DMS153 (cell line): ENCODE results near the gene ZFPM1.
"Not testable (repeated sequence)": the region's sequence is repeated elsewhere in the genome, so short reads cannot be mapped to it uniquely, and the experiment has no call there.

ENCODE experiments used
- DNase-seq: peaks from one replicate; lab custom pipeline; 2025; lab: John Stamatoyannopoulos, UW

Gene ZFPM1

DNA sequence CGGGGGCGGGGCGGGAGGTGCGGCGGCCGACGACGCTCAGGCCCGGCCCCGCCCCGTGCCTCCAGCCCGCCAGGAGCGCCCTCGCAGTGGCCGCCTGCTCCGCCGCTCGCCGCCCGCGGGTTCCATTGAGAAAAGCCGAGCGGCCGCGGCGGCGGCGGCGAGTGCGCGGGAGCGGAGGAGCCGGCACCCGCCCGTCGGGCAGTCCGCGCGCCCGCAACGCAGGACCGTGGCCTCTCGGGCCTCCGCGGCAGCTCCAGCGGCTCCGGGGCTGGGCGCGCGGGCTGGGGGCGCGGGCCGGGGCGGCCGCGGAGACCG, at the start of gene ZFPM1:
Gene ZFPM1, plus strand, starts transcription at position 64 of the 315 bp plus-strand sequence. CDS start 359 bp downstream, outside the sequence.
- no peak for DNase-seq

DNA sequence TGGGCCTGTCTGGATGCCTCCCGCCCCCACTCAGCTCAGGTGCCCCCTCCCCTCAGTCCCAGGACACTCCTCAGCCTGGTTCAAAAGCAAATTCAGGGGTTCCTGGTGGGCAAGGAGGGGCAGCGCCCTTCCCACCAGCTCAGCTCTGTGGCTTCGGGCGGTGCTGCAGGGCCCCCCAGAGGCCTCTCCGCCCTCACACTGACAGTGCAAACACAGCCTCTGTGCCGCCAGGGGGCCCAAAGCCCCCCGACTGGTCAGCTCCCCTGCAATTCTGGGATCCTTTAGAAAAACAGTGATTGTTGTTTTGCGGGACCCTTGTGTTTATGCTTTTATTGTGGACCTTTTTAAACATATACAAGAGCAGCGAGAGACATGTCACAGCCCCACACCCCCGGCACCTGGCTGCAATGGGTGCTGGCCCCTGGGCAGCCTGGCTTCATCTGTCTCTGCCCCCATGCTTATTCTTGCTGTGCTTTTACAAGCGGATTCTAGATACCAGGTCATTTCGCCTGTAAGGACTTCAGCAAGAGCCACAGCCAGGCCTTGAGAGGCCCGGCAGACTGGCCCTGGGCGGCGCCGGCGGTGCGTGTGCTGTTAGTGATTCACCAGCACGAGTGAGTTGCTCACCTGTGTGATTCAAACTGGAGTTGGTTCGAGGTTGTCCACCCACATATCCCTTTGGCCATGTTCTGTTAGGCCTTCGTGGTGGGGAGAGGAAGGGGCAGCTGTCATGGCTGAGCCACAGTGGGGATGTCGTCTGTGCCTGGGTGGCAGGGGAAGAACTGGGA, 49.1 kb upstream of the ZFPM1 start:
- DNase-seq, result no peak

DNA sequence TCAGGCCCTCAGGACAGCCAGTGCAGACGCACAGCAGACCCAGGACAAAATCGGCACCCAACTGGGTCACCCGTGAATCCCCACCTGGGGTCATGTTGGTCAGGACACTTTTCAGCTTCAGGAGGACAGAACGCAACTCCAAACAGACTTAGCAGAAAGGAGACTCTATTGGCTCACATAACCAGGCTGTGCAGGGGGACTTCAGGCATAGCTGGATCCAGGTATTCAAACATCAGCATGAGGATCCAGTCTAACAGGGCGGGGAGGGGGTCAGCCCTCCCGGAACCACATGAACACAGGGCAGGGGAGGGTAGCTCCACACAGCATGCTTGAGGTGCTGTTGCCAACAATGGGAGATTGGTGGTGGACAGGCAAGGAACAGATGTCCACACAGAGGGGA, 48.3 kb upstream of the ZFPM1 start:
- DNase-seq, result no peak

DNA sequence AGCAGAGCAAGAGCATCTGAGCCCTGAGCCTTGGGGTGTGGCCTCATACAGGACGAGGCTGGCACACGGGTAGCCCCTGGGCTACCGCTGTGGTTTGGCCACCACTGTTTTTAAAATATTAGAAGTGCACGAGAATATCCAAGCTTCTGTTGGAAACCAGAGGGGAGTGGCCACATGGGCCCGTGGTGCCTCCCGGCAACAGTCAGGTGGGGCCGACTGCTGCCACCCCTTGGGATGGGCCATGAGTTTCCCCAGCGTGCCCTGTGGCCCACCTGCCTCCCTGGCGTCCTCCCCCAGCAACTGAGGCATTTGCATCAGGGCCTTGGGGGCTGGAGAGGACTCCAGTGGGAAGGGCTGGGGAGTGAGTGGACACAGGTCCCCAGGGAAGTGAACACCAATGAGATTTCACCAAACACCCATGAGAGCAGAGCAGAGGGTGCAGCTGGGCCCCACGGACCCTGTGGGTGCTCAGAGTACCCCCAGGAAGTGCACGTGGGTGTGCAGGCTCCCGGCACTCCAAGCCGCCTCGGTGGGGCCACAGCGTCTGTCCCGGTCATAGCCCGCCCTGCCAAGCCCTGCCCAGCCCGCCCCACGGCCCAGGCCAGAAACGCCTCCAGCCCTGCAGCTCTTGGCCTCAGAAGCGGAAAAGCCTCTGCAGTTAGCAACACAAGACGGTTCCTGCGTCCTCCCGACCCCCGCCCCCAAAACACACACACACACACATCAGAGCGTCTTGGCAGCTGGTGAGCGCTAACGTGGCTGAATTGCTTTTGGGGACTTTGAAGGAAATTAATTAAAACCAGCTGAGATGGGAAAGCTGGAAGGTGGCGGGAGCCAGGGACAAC, 47.6 kb upstream of the ZFPM1 start:
- DNase-seq, result no peak

DNA sequence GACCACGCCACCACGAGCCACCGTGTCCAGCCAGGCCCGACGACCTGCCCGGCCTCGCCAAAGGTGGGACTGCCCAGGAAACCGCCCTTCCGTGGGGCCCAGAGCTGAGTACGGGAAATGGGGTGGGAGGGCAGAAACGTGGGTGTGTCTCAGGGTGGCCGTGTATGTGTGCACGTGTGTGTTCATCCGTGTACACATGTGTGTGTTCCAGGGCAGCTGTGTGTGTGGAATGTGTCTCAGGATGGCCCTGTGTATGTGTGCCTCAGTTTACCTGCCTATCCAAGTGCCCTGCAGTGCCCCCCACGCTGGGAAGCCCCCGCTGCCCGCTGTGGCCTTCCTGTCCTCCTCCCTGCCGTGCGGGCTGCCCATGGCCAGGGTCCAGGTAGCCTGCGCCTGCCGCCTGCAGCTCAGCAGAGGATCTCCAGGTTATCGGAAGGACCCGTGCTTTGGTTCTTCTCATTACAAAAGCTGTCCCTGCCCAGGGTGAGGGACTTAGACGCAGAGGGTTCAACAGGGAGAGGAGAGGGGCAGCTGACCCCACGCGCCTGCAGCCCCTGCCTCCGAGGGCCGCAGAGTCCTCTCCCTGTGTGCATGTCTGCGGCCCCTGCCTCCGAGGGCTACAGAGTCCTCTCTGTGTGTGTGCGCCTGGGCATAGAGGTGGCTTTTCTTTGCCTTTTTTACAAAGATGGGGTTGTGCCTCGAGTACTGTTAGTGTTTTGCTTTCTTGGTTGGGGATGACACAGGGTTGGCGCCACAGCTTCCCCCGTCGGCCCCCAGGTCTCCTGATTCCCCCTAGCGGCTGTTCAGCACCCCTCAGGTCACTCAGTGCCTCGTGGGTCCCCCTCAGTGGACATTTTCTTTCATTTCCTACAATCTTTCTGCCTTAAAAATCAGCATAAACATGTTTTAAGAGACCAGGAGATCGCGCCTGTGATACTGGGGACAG, 46.7 kb upstream of the ZFPM1 start:
- DNase-seq, result no peak

DNA sequence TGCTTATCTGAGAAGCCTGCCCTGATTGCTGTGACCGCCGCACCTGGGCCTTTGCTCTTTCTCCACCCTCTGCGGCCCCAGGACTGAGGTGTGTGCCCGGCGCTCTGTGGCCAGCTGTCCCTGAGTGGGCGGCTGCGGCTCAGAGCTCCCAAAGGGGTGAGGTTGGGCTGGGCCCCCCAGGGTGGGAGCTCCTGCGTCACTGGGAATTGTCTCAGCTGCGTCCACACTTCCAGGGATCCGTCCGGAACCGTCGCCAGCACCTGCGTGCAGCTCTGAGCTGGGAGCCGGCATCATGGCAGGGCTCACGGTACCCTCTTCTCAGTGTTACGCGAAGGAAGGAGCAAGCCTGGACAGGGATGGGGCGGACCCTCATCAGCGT, 46.0 kb upstream of the ZFPM1 start:
- no peak for DNase-seq

DNA sequence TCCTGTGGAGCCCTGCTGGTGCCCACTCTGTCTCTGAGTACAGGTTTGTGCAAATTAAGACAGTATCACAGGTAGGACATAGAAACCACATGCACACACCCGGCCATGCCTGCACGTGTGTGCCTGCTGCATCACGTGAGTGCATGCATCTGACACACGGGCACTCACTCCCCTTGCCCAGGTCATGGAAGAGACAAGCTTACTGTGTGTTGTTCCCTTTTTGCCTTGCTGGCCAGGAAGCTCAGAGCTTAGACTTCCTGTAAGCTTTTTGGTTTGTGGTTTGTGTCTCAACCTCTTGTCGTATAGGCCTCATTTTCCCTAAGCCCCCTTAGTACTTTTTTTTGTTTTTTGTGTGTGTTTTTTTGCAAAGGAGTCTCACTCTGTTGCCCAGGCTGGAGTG, 45.3 kb upstream of the ZFPM1 start:
- DNase-seq, result no peak

DNA sequence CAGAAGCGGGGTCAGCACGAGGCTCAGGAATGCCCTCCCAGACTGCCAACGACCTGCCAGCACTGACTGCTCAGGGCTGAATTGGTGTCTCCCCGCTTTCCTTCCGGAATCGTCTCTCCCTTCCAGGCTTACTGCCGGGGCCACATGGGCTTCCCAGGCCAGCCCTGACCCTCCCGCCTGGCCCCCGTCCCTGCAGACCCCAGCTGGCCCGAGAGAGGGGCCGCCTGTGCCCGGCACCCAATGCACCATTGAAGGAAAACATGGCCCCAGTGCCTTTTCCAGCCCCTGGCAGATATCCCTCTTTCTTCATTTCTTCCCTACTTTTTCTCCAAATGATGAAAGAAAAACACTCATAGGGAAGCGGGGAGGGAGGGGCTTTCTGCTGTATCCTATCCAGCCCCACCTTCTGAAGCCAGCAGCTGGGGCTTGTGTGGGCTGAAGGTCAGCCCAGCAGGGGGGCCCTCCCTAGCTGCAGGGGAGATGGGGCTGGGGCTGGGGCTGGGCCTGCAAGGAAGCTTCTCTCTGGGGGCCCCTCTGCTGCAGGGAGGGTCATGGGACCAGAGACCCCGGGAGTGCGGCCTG, 44.4 kb upstream of the ZFPM1 start:
- DNase-seq, result no peak

DNA sequence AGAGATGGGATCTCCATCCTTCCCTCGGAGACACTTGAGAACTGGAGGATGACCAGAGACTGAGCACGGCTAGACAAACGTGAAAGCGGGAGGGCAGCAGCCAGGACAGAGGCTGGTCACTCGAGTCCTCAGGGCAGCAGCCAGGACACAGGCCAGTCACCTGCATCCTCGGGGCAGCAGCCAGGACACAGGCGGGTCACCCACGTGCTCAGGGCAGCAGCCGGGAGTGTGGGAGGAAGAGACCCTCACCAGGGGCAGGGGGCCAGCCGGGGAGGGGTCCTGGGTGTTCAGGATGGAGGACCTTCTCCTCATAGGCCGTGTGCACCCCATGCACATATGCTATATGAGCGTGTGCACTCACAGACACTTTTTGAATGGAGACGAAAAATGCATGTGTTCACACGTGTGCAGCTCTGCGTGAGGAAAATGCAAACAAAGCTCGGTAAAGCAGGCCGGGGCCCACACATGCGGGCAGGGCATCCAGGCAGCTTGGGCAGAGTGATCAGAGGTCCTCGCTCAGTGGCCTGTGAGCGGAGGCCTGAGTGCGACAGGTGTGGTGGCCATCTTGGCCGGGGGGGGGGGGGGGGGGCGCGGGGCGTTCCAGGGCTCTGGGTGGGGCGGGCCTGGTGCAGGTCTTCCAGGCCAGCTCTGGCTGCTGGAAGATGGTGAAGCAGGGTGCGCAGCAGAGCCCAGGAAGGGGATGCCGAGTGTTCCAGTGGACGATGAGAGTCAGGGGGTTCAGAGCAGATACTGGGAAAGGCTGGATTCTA, 43.6 kb upstream of the ZFPM1 start:
- no peak for DNase-seq

DNA sequence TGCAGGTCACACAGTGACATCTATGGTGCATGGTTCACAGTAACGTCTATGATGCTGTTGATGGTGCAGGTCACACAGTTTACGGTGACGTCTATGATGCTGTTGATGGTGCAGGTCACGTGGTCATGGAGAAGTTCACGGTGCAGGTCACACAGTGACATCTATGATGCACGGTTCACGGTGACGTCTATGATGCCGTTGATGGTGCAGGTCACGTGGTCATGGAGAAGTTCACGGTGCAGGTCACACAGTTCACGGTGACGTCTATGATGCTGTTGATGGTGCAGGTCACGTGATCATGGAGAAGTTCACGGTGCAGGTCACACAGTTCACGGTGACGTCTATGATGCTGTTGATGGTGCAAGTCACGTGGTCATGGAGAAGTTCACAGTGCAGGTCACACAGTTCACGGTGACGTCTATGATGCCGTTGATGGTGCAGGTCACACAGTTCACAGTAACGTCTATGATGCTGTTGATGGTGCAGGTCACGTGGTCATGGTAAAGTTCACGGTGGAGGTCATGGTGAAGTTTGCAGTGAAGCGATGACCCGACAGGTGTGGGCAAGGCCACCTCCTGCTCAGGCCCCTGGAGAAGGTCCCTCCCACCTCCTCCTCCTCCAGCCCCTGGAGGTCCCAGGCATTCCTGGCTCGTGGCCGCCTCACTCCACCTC, 42.6 kb upstream of the ZFPM1 start:
- not testable (repeated sequence) for DNase-seq

DNA sequence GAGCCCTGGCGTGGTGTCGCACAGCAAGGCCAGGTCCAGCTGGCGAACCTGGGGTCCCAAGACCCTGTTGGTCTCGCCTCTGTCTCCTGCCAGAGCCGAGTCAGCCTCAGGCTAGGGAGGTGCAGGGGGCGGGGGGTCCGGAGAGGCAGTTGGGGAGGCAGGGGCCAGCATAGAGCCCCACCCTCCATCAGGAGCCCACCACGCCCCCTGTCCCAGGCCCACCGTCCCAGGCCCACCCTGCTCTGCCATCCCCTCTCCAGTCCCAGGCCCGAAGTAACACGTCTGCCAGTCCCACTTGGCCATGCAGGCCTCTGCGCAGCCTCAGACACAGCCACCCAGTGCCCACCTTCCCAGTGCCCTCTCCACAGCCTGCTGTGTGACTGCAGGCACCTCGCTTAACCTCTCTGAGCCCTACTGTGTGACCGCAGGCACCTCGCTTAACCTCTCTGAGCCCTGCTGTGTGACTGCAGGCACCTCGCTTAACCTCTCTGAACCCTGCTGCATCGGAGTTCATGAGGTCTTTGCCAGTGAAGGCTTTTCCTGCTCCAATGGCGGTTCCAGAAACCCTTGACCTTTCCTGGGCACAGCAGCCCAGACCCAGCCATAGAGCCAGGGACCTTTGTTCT, 41.0 kb upstream of the ZFPM1 start:
- no peak for DNase-seq

DNA sequence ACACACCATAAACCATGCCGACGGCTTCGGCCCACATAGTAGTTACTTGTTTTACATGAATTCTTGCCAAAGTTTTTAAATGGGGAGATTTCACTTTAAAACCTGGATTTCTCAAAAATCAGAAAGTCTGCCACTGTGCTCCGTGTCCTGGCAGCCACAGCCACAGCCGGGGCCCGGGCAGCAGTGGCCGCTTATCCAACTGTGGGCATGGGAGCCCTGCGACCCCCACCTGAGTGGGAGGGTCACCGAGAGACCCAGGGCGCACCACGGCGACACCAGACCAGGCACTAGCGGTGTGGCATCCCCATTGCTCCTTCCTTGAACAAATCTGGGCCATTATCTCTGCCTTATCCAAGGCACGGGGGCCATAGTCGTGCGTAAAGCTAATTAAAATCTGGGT, 40.3 kb upstream of the ZFPM1 start:
- no peak for DNase-seq

DNA sequence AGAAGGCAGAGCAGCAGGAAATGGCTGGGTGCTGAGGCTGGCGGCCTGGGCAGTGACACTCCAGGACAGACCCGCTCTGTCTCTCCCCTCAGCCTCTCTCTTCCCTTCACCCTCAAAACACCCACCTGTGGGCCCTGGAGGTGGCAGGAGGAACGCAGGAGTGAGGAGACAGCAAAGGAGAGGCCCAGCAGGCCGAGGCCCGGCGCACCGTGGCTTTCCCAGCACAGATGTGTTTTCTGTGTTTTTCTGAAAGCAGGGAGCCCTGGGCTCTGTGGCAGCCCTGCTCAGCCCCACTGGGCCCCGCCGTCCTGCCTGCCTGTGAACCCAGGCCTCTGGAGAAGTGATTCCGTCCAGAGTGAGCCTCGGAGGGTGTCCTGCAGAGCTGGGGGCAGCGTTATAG, 39.8 kb upstream of the ZFPM1 start:
- DNase-seq, result no peak

DNA sequence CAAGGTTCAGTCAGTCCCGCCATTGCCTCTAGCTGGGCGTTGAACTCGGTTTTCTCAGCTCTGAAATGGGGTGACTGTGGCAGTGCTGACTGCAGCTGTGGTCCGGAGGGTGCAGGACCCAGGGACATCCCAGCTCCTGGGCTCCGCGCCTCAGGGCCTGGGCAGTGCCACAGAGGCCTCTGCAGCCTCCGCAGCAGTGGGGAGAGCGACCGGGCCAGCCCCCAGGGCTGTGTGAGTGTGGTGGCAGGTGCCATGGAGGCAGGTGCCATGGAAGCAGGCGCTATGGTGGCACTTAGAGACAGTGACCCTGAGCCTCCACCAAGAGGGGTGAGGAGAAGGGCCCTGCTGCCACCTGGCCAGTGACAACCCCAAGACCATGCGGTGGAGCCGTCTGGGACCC, 39.4 kb upstream of the ZFPM1 start:
- DNase-seq, result no peak

DNA sequence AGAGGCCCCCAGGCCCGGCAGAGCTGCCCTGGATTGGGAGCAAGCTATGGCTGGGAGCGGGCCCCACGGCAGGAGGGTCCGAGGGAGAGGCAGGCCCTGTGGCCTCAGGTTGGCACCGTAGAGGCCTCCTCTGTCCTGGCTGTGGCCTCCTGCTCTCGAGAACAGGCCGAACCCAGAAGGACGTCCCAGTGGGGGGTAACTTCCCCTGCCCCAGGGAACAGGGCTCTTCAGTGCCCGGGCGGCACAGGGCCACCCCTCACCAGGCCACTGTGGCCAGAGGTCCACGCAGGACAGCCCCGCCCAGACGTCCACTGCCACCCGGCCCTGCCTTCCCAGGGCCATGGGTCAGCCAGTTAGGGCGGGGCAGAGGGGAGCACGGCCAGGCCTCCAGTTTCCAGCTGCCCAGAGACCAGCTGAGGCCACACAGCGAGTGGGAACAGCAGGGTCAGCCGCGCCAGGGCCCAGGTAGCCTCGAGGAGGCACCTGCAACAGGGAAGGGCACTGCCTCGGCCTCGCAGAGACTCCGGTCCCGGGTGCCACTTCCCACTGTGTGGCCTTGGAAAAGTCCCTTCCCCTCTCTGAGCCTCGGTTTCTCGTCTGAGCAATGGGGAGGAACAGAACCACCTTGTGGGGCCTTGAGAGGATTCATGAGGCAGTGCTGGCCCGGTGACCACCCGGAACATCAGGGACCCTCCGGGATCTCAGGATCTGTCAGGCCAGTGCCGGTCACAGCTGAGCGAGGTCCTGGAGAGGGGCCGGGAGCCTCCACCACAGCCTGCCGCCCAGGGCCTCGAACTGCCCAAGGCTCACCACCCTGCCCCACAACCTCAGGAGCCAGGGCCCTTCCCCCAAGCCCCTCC, 38.3 kb upstream of the ZFPM1 start:
- no peak for DNase-seq

DNA sequence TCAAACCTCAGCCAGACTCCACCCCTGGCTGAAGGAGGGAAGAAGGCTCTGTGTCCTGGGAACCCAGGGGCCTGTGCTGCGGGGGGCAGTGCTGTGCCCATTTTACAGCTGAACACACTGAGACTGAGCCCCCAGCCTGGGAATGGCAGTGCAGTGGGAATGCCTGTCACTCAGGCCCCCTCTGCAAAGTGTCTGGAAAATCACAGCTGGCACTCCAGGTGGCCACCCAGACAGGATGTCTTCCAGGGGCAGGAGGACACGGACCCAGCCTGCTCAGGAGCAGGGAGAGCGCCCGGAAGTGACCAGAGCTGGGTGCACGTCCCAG, 37.7 kb upstream of the ZFPM1 start:
- no peak for DNase-seq

DNA sequence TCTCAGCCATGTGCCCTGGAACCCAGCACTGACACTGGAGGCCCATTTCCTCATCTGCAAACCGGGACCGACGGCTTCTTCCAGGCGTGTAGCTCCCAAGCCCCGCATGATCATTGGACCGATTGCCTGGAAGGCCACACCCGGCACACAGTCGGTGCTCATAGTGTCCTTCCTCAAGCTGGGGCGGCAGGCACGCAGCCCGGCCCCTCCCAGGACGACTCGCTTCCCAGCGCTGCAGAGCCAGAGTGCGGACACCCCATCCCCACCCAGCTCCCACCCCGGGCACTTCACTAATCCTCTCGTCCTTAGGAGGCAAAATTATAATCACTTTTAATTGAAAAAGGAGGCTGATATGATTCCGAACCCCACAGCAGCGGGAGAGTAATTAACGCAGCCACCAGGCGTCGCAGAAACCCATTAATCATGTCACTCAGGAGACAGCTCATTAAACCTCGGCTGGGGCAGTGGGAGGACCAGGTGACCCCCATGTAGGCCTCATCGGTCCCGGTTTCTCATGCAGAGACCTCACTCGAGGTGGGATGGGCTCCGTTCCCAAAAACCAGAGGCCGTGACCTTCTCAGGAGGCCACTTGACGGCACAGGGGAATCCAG, 37.3 kb upstream of the ZFPM1 start:
- no peak for DNase-seq

DNA sequence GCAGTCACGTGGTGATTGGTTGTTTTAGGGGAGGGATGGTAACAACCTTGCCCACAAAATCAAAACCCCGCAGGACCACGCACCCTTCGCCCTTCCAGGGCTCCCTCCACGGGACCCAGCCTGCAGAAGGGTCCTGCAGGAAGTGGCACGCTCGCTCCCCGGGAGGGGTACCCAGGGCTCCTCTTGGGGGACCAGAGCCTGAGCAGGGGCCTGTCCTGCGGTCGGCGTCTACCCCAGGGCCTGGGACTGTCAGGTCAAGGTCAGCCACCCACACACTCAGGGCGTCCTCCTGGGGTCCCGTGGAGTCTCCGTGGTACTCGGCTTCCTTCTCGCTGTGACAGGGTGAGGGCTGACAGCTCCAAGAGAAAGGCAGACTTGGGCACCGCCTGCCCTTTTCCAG, 36.4 kb upstream of the ZFPM1 start:
- no peak for DNase-seq
